ENCODE results near the gene KLF2. TPM values are rescaled to one million over a fixed set of nuclear protein-coding genes. Genes with fewer than 3 reads are reported as not detected.
"Not testable (repeated sequence)": the region's sequence is repeated elsewhere in the genome, so short reads cannot be mapped to it uniquely, and the experiment has no call there.

Gene KLF2
- total RNA-seq, 2 donors from 2014 or later = 465 to 578 TPM

GRCh38 chr19:16296713-16297112, 27.9 kb upstream of the KLF2 start:
- Mint-ChIP-seq H3K36me3 (ENCODE audit: low read depth) (peaks cover 3% of the 10 kb centered on the region), H3K27ac (no peak overlapping the region), H3K4me1 (peaks cover 6% of the 10 kb centered on the region), H3K4me3 (no peak overlapping the region), H3K27me3 (no peaks in the 10 kb centered on the region)
- ATAC-seq (no peak), DNase-seq (no peak)
- no peaks in the 10 kb centered on the region for H3K9me3 ChIP-seq (ENCODE audit: control insufficient read depth, low read length, poor library complexity, severe bottlenecking)

- H3K4me3 Mint-ChIP-seq = no peak overlapping the region
- peaks cover 6% of the 10 kb centered on the region for H3K4me1 Mint-ChIP-seq
- DNase-seq (no peak), ATAC-seq (no peak)
- H3K36me3 Mint-ChIP-seq (ENCODE audit: low read depth) = peaks cover 3% of the 10 kb centered on the region
- H3K9me3 ChIP-seq (ENCODE audit: control insufficient read depth, low read length, poor library complexity, severe bottlenecking) = no peaks in the 10 kb centered on the region
- H3K27me3 Mint-ChIP-seq = no peaks in the 10 kb centered on the region
- no peak overlapping the region for H3K27ac Mint-ChIP-seq
Measured at GRCh38 chr19:16297575-16298178, 26.9 kb upstream of the KLF2 start.

GRCh38 chr19:16298334-16298733, 26.3 kb upstream of the KLF2 start:
- peaks cover 3% of the 10 kb centered on the region for H3K4me1 Mint-ChIP-seq
- ATAC-seq (no peak), DNase-seq (no peak)
- no peak overlapping the region for H3K27ac Mint-ChIP-seq
- H3K4me3 Mint-ChIP-seq = no peak overlapping the region
- no peaks in the 10 kb centered on the region for H3K27me3 Mint-ChIP-seq
- peaks cover 3% of the 10 kb centered on the region for H3K36me3 Mint-ChIP-seq (ENCODE audit: low read depth)
- no peaks in the 10 kb centered on the region for H3K9me3 ChIP-seq (ENCODE audit: control insufficient read depth, low read length, poor library complexity, severe bottlenecking)

GRCh38 chr19:16301999-16302694, 22.5 kb upstream of the KLF2 start:
- Mint-ChIP-seq H3K27me3 (no peaks in the 10 kb centered on the region), H3K36me3 (ENCODE audit: low read depth) (peaks cover 3% of the 10 kb centered on the region), H3K4me3 (no peak overlapping the region), H3K27ac (no peak overlapping the region), H3K4me1 (peaks cover 2% of the 10 kb centered on the region)
- no peaks in the 10 kb centered on the region for H3K9me3 ChIP-seq (ENCODE audit: control insufficient read depth, low read length, poor library complexity, severe bottlenecking)
- DNase-seq = no peak
- no peak for ATAC-seq

GRCh38 chr19:16303755-16304154, 20.9 kb upstream of the KLF2 start:
- no peak overlapping the region for H3K4me3 Mint-ChIP-seq
- H3K4me1 Mint-ChIP-seq = peaks cover 2% of the 10 kb centered on the region
- no peaks in the 10 kb centered on the region for H3K36me3 Mint-ChIP-seq (ENCODE audit: low read depth)
- H3K27ac Mint-ChIP-seq = no peak overlapping the region
- ATAC-seq (no peak), DNase-seq (no peak)
- no peaks in the 10 kb centered on the region for H3K27me3 Mint-ChIP-seq
- H3K9me3 ChIP-seq (ENCODE audit: control insufficient read depth, low read length, poor library complexity, severe bottlenecking) = no peaks in the 10 kb centered on the region

GRCh38 chr19:16304511-16304910, 20.1 kb upstream of the KLF2 start:
- not testable (repeated sequence) for H3K9me3 ChIP-seq (ENCODE audit: control insufficient read depth, low read length, poor library complexity, severe bottlenecking); H3K27ac Mint-ChIP-seq; H3K4me3 Mint-ChIP-seq; H3K36me3 Mint-ChIP-seq (ENCODE audit: low read depth); H3K4me1 Mint-ChIP-seq; H3K27me3 Mint-ChIP-seq; ATAC-seq; DNase-seq

- H3K27ac Mint-ChIP-seq; H3K9me3 ChIP-seq (ENCODE audit: control insufficient read depth, low read length, poor library complexity, severe bottlenecking); H3K27me3 Mint-ChIP-seq; H3K4me1 Mint-ChIP-seq; ATAC-seq; H3K4me3 Mint-ChIP-seq; H3K36me3 Mint-ChIP-seq (ENCODE audit: low read depth); DNase-seq: not testable (repeated sequence)
Measured at GRCh38 chr19:16305060-16305459, 19.6 kb upstream of the KLF2 start.

- no peaks in the 10 kb centered on the region for H3K9me3 ChIP-seq (ENCODE audit: control insufficient read depth, low read length, poor library complexity, severe bottlenecking)
- Mint-ChIP-seq H3K27ac (no peak overlapping the region), H3K36me3 (ENCODE audit: low read depth) (no peaks in the 10 kb centered on the region), H3K27me3 (no peaks in the 10 kb centered on the region), H3K4me3 (no peak overlapping the region), H3K4me1 (peaks cover 6% of the 10 kb centered on the region)
- DNase-seq (no peak), ATAC-seq (no peak)
Measured at GRCh38 chr19:16306728-16307402, 17.8 kb upstream of the KLF2 start.

GRCh38 chr19:16308081-16308480, 16.5 kb upstream of the KLF2 start:
- Mint-ChIP-seq H3K27me3 (no peaks in the 10 kb centered on the region), H3K4me1 (peaks cover 10% of the 10 kb centered on the region), H3K36me3 (ENCODE audit: low read depth) (peaks cover 2% of the 10 kb centered on the region), H3K27ac (no peak overlapping the region), H3K4me3 (no peak overlapping the region)
- no peak for DNase-seq
- H3K9me3 ChIP-seq (ENCODE audit: control insufficient read depth, low read length, poor library complexity, severe bottlenecking) = no peaks in the 10 kb centered on the region
- no peak for ATAC-seq

- DNase-seq = no peak
- no peaks in the 10 kb centered on the region for H3K9me3 ChIP-seq (ENCODE audit: control insufficient read depth, low read length, poor library complexity, severe bottlenecking)
- no peak for ATAC-seq
- Mint-ChIP-seq H3K27ac (peak overlapping the region; percentile 8), H3K27me3 (no peaks in the 10 kb centered on the region), H3K36me3 (ENCODE audit: low read depth) (peaks cover 2% of the 10 kb centered on the region), H3K4me1 (peaks cover 10% of the 10 kb centered on the region), H3K4me3 (no peak overlapping the region)
Measured at GRCh38 chr19:16309643-16310042, 15.0 kb upstream of the KLF2 start.

GRCh38 chr19:16315825-16316505, 8.7 kb upstream of the KLF2 start:
- peaks cover 3% of the 10 kb centered on the region for H3K4me1 Mint-ChIP-seq
- no peaks in the 10 kb centered on the region for H3K27me3 Mint-ChIP-seq
- H3K4me3 Mint-ChIP-seq = no peak overlapping the region
- ATAC-seq (no peak), DNase-seq (no peak)
- H3K27ac Mint-ChIP-seq = no peak overlapping the region
- no peaks in the 10 kb centered on the region for H3K9me3 ChIP-seq (ENCODE audit: control insufficient read depth, low read length, poor library complexity, severe bottlenecking)
- H3K36me3 Mint-ChIP-seq (ENCODE audit: low read depth) = peaks cover 2% of the 10 kb centered on the region

- ATAC-seq = no peak
- H3K9me3 ChIP-seq (ENCODE audit: control insufficient read depth, low read length, poor library complexity, severe bottlenecking) = no peaks in the 10 kb centered on the region
- Mint-ChIP-seq H3K4me3 (no peak overlapping the region), H3K4me1 (peaks cover 5% of the 10 kb centered on the region), H3K27ac (no peak overlapping the region), H3K36me3 (ENCODE audit: low read depth) (peaks cover 2% of the 10 kb centered on the region), H3K27me3 (no peaks in the 10 kb centered on the region)
- DNase-seq = no peak
Measured at GRCh38 chr19:16316506-16316882, 8.1 kb upstream of the KLF2 start.

GRCh38 chr19:16319481-16319880, 5.1 kb upstream of the KLF2 start:
- Mint-ChIP-seq H3K4me3 (no peak overlapping the region), H3K36me3 (ENCODE audit: low read depth) (peaks cover 2% of the 10 kb centered on the region), H3K27ac (no peak overlapping the region), H3K27me3 (no peaks in the 10 kb centered on the region), H3K4me1 (peaks cover 16% of the 10 kb centered on the region)
- ATAC-seq (no peak), DNase-seq (peak in 1 of 3 donors; percentile 24)
- H3K9me3 ChIP-seq (ENCODE audit: control insufficient read depth, low read length, poor library complexity, severe bottlenecking) = no peaks in the 10 kb centered on the region

All from T-helper 17 cell (primary cell).